VCaP (cell line): ENCODE measurements around the gene STX1B.

ENCODE experiments used
- H3K27ac ChIP-seq: fragments of 450-650 bp; 2 replicates; pipeline ENCODE4 v1.5.1; 2017
- CTCF ChIP-seq: fragments of 450-650 bp; conservative IDR thresholded peaks from 2 replicates; pipeline ENCODE4 v1.5.1; 2017; ENCODE audit warnings: mild to moderate bottlenecking, moderate library complexity

Gene STX1B

GRCh38 chr16:31009120-31009519 lies 1.3 kb downstream of the STX1B start:
- no peak for TF ChIP-seq CTCF
- no peak overlapping the region for H3K27ac ChIP-seq

GRCh38 chr16:31008551-31008950 lies 1.9 kb downstream of the STX1B start:
- TF ChIP-seq CTCF: no peak
- no peak overlapping the region for H3K27ac ChIP-seq

- no peak for TF ChIP-seq CTCF
- no peak overlapping the region for H3K27ac ChIP-seq
Observed at GRCh38 chr16:31008149-31008548, 2.3 kb downstream of the STX1B start.

GRCh38 chr16:31007684-31008083 lies 2.8 kb downstream of the STX1B start:
- no peak overlapping the region for H3K27ac ChIP-seq
- TF ChIP-seq CTCF: no peak

- no peak overlapping the region for H3K27ac ChIP-seq
- TF ChIP-seq CTCF: no peak
Observed at GRCh38 chr16:31006589-31006988, 3.8 kb downstream of the STX1B start.

- no peak for TF ChIP-seq CTCF
- H3K27ac ChIP-seq: no peak overlapping the region
Observed at GRCh38 chr16:31006086-31006385, 4.4 kb downstream of the STX1B start.

GRCh38 chr16:31005350-31006085 lies 4.9 kb downstream of the STX1B start:
- no peak overlapping the region for H3K27ac ChIP-seq
- no peak for TF ChIP-seq CTCF
